Upper lobe of left lung (tissue), 6 donors: Measurements from ENCODE around the gene ABCA9. TPM values are rescaled to one million over a fixed set of nuclear protein-coding genes. Genes with fewer than 3 reads are reported as not detected.

ENCODE experiments used
- ATAC-seq, 2 donors: fragments of 200-7000 bp; cut with Tn5 transposase; one replicate each; pipeline ENCODE4 v1.9.1; 2022; ENCODE audit warnings: mild to moderate bottlenecking in 2 of 2, moderate library complexity in 2 of 2; ENCODE audit not compliant: low FRiP score in 2 of 2
- DNase-seq, 2 donors: peaks; one replicate each; pipeline ENCODE4 v3.0.0-alpha.2; 2019 to 2020
- H3K27ac ChIP-seq, 4 donors: fragments of 200-600 bp; sonication (generic); one replicate each; pipeline ENCODE4 v1.5.1; 2016 to 2019
- H3K27me3 ChIP-seq, 4 donors: fragments of 200-600 bp; sonication (generic); one replicate each; pipeline ENCODE4 v1.5.1; 2017 to 2019
- H3K36me3 ChIP-seq, 4 donors: fragments of 200-600 bp; sonication (generic); one replicate each; pipeline ENCODE4 v1.5.1; 2016 to 2019
- H3K4me1 ChIP-seq, 4 donors: fragments of 200-600 bp; sonication (generic); one replicate each; pipeline ENCODE4 v1.5.1; 2018 to 2019
- H3K4me3 ChIP-seq, 4 donors: fragments of 200-600 bp; sonication (generic); one replicate each; pipeline ENCODE4 v1.5.1; 2017 to 2019; ENCODE audit warnings: mild to moderate bottlenecking in 2 of 4, moderate library complexity in 1 of 4
- H3K9me3 ChIP-seq, 4 donors: fragments of 200-600 bp; sonication (generic); one replicate each; pipeline ENCODE4 v1.5.1; 2018 to 2019
- EP300 ChIP-seq, 4 donors: sonication (generic); formaldehyde crosslinking; IDR thresholded peaks; one replicate each; pipeline ENCODE4 v1.5.1; 2017; ENCODE audit warnings: antibody characterized with exemption in 4 of 4, control low read depth in 2 of 4
- POLR2A ChIP-seq, 4 donors: fragments of 450-650 bp; IDR thresholded peaks; one replicate each; pipeline ENCODE4 v1.5.1; 2016 to 2017; ENCODE audit warnings: antibody characterized with exemption in 4 of 4, mild to moderate bottlenecking in 2 of 4
- POLR2AphosphoS5 ChIP-seq, 2 donors: sonication (generic); formaldehyde crosslinking; IDR thresholded peaks; one replicate each; pipeline ENCODE4 v1.5.1; 2017; ENCODE audit warnings: antibody characterized with exemption in 2 of 2
- WGBS, 2 donors: methylation state at CpG; one replicate each; pipeline ENCODE4 v1.1.5; 2017 to 2018; 5-methylcytosine and 5-hydroxymethylcytosine counted together
- small RNA-seq, 4 donors: library from RNA; depleted of rRNA; stranded (forward); fragments of <200 nt; gene quantifications; one replicate each; pipeline ENCODE3, GENCODE V24; 2016
- total RNA-seq, 6 donors: library from RNA; depleted of rRNA in 4 of 6; stranded (reverse); fragments of >200 nt in 4 of 6; gene quantifications; one replicate each; pipeline versions ENCODE4 v1.1.0 to v1.2.1, GENCODE V29; 2016 to 2021
- TF ChIP-seq, protein P1 (sequence below), 6 experiments: fragments of 450-650 bp in 4 of 6; fragments of 200-600 bp in 2 of 6; sonication (generic) in 2 of 6; IDR thresholded peaks; one replicate each; pipeline ENCODE4 v1.5.1; 2016 to 2019; ENCODE audit warnings: antibody characterized with exemption in 6 of 6
- donor health status: DM: no; HTN: no; CAD: no; lungs with moderate emphysema.
- donor health status: DM: no; HTN: yes; CAD: no; lungs with severe emphysema.

Gene ABCA9
- total RNA-seq, 6 donors from 2014 or later: 3.8 to 46.1 (median 9.8) TPM

DNA sequence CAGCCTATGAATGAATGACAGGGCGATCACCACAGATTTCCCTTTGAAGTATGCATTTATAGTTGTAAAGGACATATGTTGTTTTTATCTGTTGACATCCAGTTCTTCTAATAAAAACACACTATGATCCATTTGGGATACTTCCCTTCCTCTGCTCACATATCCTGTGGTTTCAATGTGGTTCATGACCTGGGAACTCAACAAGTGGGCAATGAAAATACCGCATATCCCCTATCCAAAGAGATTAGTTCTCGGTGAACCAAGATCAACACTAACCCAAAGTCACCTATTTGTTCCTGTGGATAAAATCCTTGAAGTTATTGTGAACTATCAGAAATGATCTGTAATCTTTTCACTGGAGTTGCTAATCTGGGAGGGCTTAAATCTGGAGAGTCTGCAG, 121.5 kb downstream of the ABCA9 start:
- H3K9me3 ChIP-seq: no peaks in the 10 kb centered on the region
- no peaks in the 10 kb centered on the region for H3K36me3 ChIP-seq
- H3K4me3 ChIP-seq: no peak overlapping the region
- TF ChIP-seq EP300 (IDR thresholded peaks at IDR 0.05) (no peak), POLR2AphosphoS5 (IDR thresholded peaks at IDR 0.05) (no peak)
- TF ChIP-seq, protein P1, sequence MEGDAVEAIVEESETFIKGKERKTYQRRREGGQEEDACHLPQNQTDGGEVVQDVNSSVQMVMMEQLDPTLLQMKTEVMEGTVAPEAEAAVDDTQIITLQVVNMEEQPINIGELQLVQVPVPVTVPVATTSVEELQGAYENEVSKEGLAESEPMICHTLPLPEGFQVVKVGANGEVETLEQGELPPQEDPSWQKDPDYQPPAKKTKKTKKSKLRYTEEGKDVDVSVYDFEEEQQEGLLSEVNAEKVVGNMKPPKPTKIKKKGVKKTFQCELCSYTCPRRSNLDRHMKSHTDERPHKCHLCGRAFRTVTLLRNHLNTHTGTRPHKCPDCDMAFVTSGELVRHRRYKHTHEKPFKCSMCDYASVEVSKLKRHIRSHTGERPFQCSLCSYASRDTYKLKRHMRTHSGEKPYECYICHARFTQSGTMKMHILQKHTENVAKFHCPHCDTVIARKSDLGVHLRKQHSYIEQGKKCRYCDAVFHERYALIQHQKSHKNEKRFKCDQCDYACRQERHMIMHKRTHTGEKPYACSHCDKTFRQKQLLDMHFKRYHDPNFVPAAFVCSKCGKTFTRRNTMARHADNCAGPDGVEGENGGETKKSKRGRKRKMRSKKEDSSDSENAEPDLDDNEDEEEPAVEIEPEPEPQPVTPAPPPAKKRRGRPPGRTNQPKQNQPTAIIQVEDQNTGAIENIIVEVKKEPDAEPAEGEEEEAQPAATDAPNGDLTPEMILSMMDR (IDR thresholded peaks at IDR 0.05): no peak
- no peak for ATAC-seq
- H3K4me1 ChIP-seq: no peaks in the 10 kb centered on the region
- DNase-seq: no peak
- H3K27me3 ChIP-seq: no peaks in the 10 kb centered on the region
- 59 to 66% methylated on average over 3 of the region's 3 CpGs for WGBS, 2 donors
- H3K27ac ChIP-seq: no peak overlapping the region

DNA sequence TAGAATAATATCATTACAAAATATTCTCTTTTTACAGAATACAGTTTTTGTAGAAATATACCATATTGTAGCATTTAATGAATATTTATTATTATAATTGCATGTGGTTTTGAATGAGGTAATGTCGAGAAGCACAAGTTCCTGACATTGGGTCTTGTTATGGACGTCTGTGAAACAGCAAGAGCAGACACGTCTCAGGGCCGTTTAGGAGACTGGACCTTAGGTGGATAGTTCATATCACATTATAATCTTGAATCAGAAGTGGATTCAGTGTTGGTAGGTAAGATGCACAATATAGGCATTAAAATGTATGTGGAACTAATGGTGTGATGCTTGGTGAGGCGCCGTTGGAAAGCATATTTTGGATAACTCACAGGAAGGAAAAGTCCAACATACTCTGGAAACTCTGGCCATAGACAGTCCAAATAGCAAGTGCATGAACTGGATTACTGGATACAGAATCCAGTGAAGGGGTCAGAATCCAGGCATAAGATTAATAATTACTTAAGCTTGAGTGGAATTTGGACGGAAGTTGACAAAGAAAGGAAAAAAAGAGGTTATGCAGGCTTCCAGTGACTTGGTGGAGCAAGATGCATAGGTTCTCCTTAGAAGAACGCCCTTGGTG, 122.7 kb downstream of the ABCA9 start:
- no peak for DNase-seq
- no peak overlapping the region for H3K4me3 ChIP-seq
- ATAC-seq: no peak
- no peaks in the 10 kb centered on the region for H3K27me3 ChIP-seq
- no peaks in the 10 kb centered on the region for H3K9me3 ChIP-seq
- no peak overlapping the region for H3K27ac ChIP-seq
- 80 to 82% methylated on average over 8 of the region's 8 CpGs for WGBS, 2 donors
- TF ChIP-seq POLR2AphosphoS5 (IDR thresholded peaks at IDR 0.05) (no peak), POLR2A (IDR thresholded peaks at IDR 0.05) (no peak), EP300 (IDR thresholded peaks at IDR 0.05) (no peak)
- TF ChIP-seq, protein P1 (IDR thresholded peaks at IDR 0.05): no peak
- no peaks in the 10 kb centered on the region for H3K36me3 ChIP-seq
- no peaks in the 10 kb centered on the region for H3K4me1 ChIP-seq

DNA sequence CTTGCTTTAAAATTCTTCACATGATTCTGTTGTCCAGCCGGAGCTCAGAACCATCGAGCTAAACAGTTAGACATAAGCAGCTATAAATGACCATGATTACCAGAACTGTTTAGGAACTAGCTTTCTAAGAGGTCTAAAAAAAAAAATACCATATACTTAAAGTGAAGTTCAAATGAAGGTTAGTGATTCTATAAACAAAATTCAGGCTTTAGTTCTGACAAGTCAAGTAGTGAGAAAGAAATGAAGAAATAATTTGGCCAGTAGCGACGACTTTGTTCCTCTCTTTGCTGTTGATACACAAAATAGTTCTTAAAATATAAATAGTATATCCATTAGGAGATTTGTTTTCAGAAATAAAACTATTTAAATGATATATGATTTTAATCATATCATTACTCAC, 133.2 kb downstream of the ABCA9 start:
- 60 to 66% methylated on average over 4 of the region's 4 CpGs for WGBS, 2 donors
- ATAC-seq: no peak
- no peaks in the 10 kb centered on the region for H3K9me3 ChIP-seq

GRCh38 chr17:68924793-68925720, 135.7 kb downstream of the ABCA9 start:
- Histone ChIP-seq H3K4me1 (no peaks in the 10 kb centered on the region), H3K9me3 (no peaks in the 10 kb centered on the region), H3K4me3 (no peak overlapping the region), H3K27me3 (no peaks in the 10 kb centered on the region), H3K36me3 (no peaks in the 10 kb centered on the region), H3K27ac (no peak overlapping the region)
- DNase-seq (no peak), ATAC-seq (no peak)
- WGBS, 2 donors: 79 to 85% methylated on average over 9 of the region's 9 CpGs
- no peak for TF ChIP-seq EP300 (IDR thresholded peaks at IDR 0.05)
- no peak for TF ChIP-seq POLR2AphosphoS5 (IDR thresholded peaks at IDR 0.05)
- TF ChIP-seq, protein P1 (IDR thresholded peaks at IDR 0.05): no peak
- no peak for TF ChIP-seq POLR2A (IDR thresholded peaks at IDR 0.05)

More for the DNA sequence above, 133.2 kb downstream of the ABCA9 start:
- DNase-seq: no peak
- Histone ChIP-seq H3K4me1 (no peaks in the 10 kb centered on the region), H3K27me3 (no peaks in the 10 kb centered on the region), H3K27ac (no peak overlapping the region), H3K36me3 (no peaks in the 10 kb centered on the region), H3K4me3 (no peak overlapping the region)
- TF ChIP-seq POLR2A (IDR thresholded peaks at IDR 0.05) (no peak), EP300 (IDR thresholded peaks at IDR 0.05) (no peak), POLR2AphosphoS5 (IDR thresholded peaks at IDR 0.05) (no peak)
- TF ChIP-seq, protein P1 (IDR thresholded peaks at IDR 0.05): no peak

Small RNA genes within 50 kb of the gene (small RNA-seq; reads per million reads assigned to genes)
- 0 reads per million in 4 donors for gene MIR4524B

Other genes starting within 250 kb of the ABCA9 start
- 10 to 100 TPM; 26.2 to 86.9 (median 42.9) TPM for gene ABCA8, start 105.5 kb downstream of the ABCA9 start, total RNA-seq
- gene ABCA6, start 81.0 kb upstream of the ABCA9 start, total RNA-seq: 100 to 1,000 TPM in 1 of 6 donors, 10 to 100 TPM in 5; 17.6 to 176 (median 44.3) TPM
- 10 to 100 TPM in 2 of 6 donors, 1 to 10 TPM in 4; 1.8 to 29.3 (median 5.1) TPM for gene ABCA10, start 167.9 kb upstream of the ABCA9 start, total RNA-seq